SU-DHL-6 (cell line): Measurements from ENCODE around the gene SMCR8.

ENCODE experiments used
- H2AFZ ChIP-seq: fragments of 200-600 bp; sonication (generic); 2 replicates; pipeline ENCODE4 v1.6.1; 2014; ENCODE audit warnings: low read depth, mild to moderate bottlenecking, moderate library complexity, mixed read lengths, antibody characterized with exemption, low read length; ENCODE audit not compliant: severe bottlenecking
- H3F3A ChIP-seq: fragments of 200-600 bp; shearing (Covaris generic); 2 replicates; pipeline ENCODE4 v1.6.0; 2016; ENCODE audit warnings: antibody characterized with exemption, mild to moderate bottlenecking; ENCODE audit not compliant: insufficient read depth
- H3K27ac ChIP-seq: fragments of 200-600 bp; sonication (generic); 2 replicates; pipeline ENCODE4 v1.5.1; 2016; ENCODE audit warnings: low read depth, mild to moderate bottlenecking, low read length, moderate library complexity, mixed read lengths
- H3K27me3 ChIP-seq: fragments of 200-600 bp; sonication (generic), shearing (Covaris generic); 2 replicates; pipeline ENCODE4 v1.6.0; 2014; ENCODE audit warnings: mild to moderate bottlenecking, low read length
- H3K36me3 ChIP-seq: fragments of 200-600 bp; sonication (generic); 2 replicates; pipeline ENCODE4 v1.6.1; 2014; ENCODE audit warnings: mild to moderate bottlenecking, low read length, mixed read lengths
- H3K4me2 ChIP-seq: fragments of 300-600, 200-600 bp; shearing (Covaris generic), sonication (generic); 2 replicates; pipeline ENCODE4 v1.6.0; 2014; ENCODE audit warnings: low read length, low read depth, mild to moderate bottlenecking; ENCODE audit not compliant: poor library complexity, severe bottlenecking
- H3K4me3 ChIP-seq: fragments of 200-600 bp; sonication (generic); 2 replicates; pipeline ENCODE4 v1.5.1; 2014; ENCODE audit warnings: antibody characterized with exemption, low read length, mild to moderate bottlenecking, mixed read lengths; ENCODE audit not compliant: insufficient read depth, poor library complexity, severe bottlenecking
- H3K79me2 ChIP-seq: fragments of 200-600 bp; sonication (generic); 2 replicates; pipeline ENCODE4 v1.6.1; 2014; ENCODE audit warnings: mild to moderate bottlenecking, low read length, moderate library complexity; ENCODE audit not compliant: insufficient read depth
- H3K9ac ChIP-seq: fragments of 200-600 bp; sonication (generic); 2 replicates; pipeline ENCODE4 v1.7.0; 2014; ENCODE audit warnings: mild to moderate bottlenecking, low read length
- H3K9me2 ChIP-seq: fragments of 200-600 bp; sonication (generic); replicated peaks from 2 replicates; pipeline ENCODE4 v1.6.1; 2014; ENCODE audit warnings: low read length; ENCODE audit not compliant: insufficient read depth
- H3K9me3 ChIP-seq: fragments of 200-600 bp; sonication (generic); 2 replicates; pipeline ENCODE4 v1.6.1; 2014; ENCODE audit warnings: low read length, mixed read lengths; ENCODE audit not compliant: insufficient read depth
- H4K20me1 ChIP-seq: fragments of 200-600 bp; sonication (generic); 2 replicates; pipeline ENCODE4 v1.6.1; 2014; ENCODE audit warnings: low read depth, mild to moderate bottlenecking, antibody characterized with exemption, low read length, moderate library complexity, mixed read lengths
- CTCF ChIP-seq: fragments of 200-600 bp; sonication (generic); IDR thresholded peaks from one replicate; pipeline ENCODE4 v1.5.1; 2017; ENCODE audit warnings: antibody characterized with exemption, mild to moderate bottlenecking, low read length, moderate library complexity; ENCODE audit not compliant: insufficient read depth, poor library complexity, severe bottlenecking
- EZH2phosphoT487 ChIP-seq: fragments of 200-600 bp; sonication (generic), shearing (Covaris generic); conservative IDR thresholded peaks from 2 replicates; pipeline ENCODE4 v1.6.1; 2018; ENCODE audit warnings: mild to moderate bottlenecking, antibody characterized with exemption, low read length, moderate library complexity, mixed read lengths

The SMCR8 gene

GRCh38 chr17:18319604-18320256 is 4.6 kb downstream of the SMCR8 start:
- Histone ChIP-seq H3K79me2 (peaks cover 30% of the 10 kb centered on the region), H3K27me3 (no peaks in the 10 kb centered on the region), H3K9ac (no peak overlapping the region), H3K36me3 (no peaks in the 10 kb centered on the region), H4K20me1 (no peaks in the 10 kb centered on the region), H3K4me2 (no peak overlapping the region), H3K9me2 (no peaks in the 10 kb centered on the region), H3K27ac (no peak overlapping the region), H3K4me3 (no peak overlapping the region), H3F3A (no peaks in the 10 kb centered on the region), H3K9me3 (no peaks in the 10 kb centered on the region), H2AFZ (no peak overlapping the region)
- TF ChIP-seq EZH2phosphoT487 (no peak), CTCF (no peak)

- H3K9ac ChIP-seq = no peak overlapping the region
- no peaks in the 10 kb centered on the region for H3K36me3 ChIP-seq
- no peak overlapping the region for H2AFZ ChIP-seq
- no peak for TF ChIP-seq CTCF
- TF ChIP-seq EZH2phosphoT487 = no peak
- H3K4me3 ChIP-seq = no peak overlapping the region
- no peak overlapping the region for H3K4me2 ChIP-seq
- H3K27ac ChIP-seq = no peak overlapping the region
- H4K20me1 ChIP-seq = no peaks in the 10 kb centered on the region
- no peaks in the 10 kb centered on the region for H3K27me3 ChIP-seq
- H3K9me2 ChIP-seq = no peaks in the 10 kb centered on the region
- H3K79me2 ChIP-seq = peaks cover 28% of the 10 kb centered on the region
- H3K9me3 ChIP-seq = no peaks in the 10 kb centered on the region
- no peaks in the 10 kb centered on the region for H3F3A ChIP-seq
Observed at GRCh38 chr17:18320301-18320700, 5.2 kb downstream of the SMCR8 start.

GRCh38 chr17:18321309-18321708 is 6.2 kb downstream of the SMCR8 start:
- Histone ChIP-seq H3K27ac (no peak overlapping the region), H3K36me3 (no peaks in the 10 kb centered on the region), H3K9me2 (no peaks in the 10 kb centered on the region), H2AFZ (no peak overlapping the region), H3K4me3 (no peak overlapping the region), H3F3A (no peaks in the 10 kb centered on the region; the same call in 1 of the 2 replicates), H3K27me3 (no peaks in the 10 kb centered on the region), H3K4me2 (no peak overlapping the region), H4K20me1 (no peaks in the 10 kb centered on the region), H3K9ac (no peak overlapping the region), H3K79me2 (peaks cover 18% of the 10 kb centered on the region), H3K9me3 (no peaks in the 10 kb centered on the region)
- no peak for TF ChIP-seq CTCF
- TF ChIP-seq EZH2phosphoT487 = no peak
